Caki2 (cell line): ENCODE results near the gene BRCA2. TPM values are rescaled to one million over a fixed set of nuclear protein-coding genes. Genes with fewer than 3 reads are reported as not detected.

Experiments used
- DNase-seq: peaks from one replicate; pipeline ENCODE4 v3.0.0-alpha.2; 2015; ENCODE audit warnings: low read depth
- in situ Hi-C: cut with HindIII; loops from 2 replicates; pipeline ENCODE4 v1.10.0; 2016; ENCODE audit warnings: low sequenced_read_pairs, low pct_unique_long_range_greater_than_20kb, mixed read lengths
- total RNA-seq: library from RNA; depleted of rRNA; stranded (reverse); fragments of >200 nt; shearing (Covaris generic); gene quantifications from 2 replicates; pipeline ENCODE4 v1.2.3, GENCODE V29; 2014; ENCODE audit warnings: low replicate concordance

BRCA2 gene
- total RNA-seq, 1 experiment from 2014 or later, result 4.4 TPM

DNA sequence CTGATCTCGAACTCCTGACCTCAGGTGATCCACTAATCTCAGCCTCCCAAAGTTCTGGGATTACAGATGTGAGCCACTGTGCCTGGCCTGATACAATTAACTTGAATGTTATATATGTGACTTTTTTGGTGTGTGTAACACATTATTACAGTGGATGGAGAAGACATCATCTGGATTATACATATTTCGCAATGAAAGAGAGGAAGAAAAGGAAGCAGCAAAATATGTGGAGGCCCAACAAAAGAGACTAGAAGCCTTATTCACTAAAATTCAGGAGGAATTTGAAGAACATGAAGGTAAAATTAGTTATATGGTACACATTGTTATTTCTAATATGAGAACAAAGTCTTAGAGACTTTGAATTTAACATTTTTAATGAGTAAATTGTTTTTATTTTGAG, 55.5 kb downstream of the BRCA2 start:
- no peak for DNase-seq
- in situ Hi-C loops, result no loop called here

DNA sequence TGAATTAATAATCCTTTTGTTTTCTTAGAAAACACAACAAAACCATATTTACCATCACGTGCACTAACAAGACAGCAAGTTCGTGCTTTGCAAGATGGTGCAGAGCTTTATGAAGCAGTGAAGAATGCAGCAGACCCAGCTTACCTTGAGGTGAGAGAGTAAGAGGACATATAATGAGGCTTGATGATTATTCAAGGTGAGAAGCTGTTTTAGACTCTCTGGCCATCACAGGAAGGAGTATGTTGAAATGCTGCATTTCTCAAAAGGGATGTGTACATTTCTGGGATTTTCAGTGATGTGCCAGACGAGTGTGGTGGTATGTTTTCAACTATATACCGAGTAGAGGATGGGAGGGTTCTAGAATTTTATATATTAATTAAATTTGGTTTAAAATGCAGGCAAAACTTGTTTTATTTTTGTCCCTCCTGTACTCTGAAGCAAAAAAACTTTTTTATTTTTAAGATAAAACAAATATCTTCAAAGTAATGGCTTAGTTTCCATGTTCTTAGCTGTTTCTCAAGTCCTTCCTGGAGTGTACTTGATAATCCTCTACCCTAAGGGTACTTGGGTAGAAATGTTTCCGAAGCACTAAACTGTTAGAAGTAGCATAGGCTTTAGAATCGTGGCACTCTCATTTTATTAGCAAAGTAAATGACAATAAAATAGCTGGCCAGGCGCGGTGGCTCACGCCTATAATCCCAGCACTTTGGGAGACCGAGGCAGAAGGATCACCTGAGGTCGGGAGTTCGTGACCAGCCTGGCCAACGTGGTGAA, 61.5 kb downstream of the BRCA2 start:
- no peak for DNase-seq
- in situ Hi-C loops, result no loop called here

GRCh38 chr13:32378012-32378411, 62.7 kb downstream of the BRCA2 start:
- no peak for DNase-seq
- in situ Hi-C loops, result no loop called here

DNA sequence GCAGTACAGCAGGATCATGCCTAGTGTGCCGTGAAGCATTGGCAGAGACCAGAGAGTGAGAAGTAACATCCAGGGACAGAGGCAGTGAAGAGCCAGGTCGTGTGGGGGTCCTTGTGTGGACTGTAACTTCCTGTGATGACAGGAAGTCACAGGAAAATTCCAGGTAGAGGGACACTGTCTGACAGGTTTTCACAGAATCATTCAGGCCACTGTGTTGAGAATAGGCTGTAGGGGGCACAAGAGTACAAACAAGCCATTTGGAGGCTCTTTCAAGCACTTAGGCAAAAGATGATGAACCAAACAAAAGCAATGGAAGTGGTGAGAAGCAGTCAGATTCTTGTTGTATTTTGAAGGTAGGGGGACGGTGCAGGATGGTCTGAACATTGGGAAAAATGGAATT, 66.2 kb downstream of the BRCA2 start:
- in situ Hi-C loops, result no loop called here
- DNase-seq, result peak; percentile 1

GRCh38 chr13:32383836-32384618, 68.7 kb downstream of the BRCA2 start:
- in situ Hi-C loops, result no loop called here
- no peak for DNase-seq

DNA sequence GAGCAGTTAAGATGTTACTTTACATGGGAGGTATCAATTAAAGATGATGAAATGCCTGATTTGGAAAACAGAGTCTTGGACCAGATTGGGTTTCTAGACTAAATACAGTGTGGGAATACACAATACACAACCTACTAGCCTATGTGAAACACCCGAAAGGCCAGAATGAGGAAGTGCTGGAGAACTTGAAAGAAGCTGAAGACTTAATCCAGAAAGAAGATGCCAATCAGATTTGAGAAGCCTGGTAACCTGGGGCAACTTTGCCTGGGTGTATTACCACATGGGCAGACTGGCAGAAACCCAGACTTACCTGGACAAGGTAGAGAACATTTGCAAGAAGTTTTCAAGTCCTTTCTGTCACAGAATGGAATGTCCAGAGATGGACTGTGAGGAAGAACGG, 69.4 kb downstream of the BRCA2 start:
- DNase-seq, result no peak

GRCh38 chr13:32385410-32385809, 70.1 kb downstream of the BRCA2 start:
- in situ Hi-C loops, result no loop called here

More for the DNA sequence above, 69.4 kb downstream of the BRCA2 start:
- in situ Hi-C loops, result no loop called here

DNA sequence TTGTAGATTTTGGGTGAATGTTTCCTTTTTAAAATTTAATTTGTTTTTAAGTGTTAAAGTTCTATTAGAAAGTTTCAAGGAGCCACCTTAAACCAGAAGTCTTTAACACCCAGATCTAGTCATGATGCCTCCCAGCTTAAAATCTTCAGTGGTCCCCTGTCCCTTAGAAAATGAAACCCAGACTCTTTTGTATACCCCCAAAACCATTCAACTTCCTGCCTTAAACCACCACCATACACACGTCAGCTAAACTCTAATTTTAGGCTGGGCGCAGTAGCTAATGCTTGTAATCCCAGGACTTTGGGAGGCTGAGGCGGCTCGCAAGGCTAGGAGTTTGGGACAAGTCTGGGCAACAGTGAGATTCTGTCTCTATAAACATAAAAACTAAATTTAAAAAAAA, 74.7 kb downstream of the BRCA2 start:
- no peak for DNase-seq
- in situ Hi-C loops, result no loop called here

More at GRCh38 chr13:32385410-32385809, 70.1 kb downstream of the BRCA2 start:
- DNase-seq, result no peak

GRCh38 chr13:32390484-32390883, 75.2 kb downstream of the BRCA2 start:
- no peak for DNase-seq
- in situ Hi-C loops, result no loop called here

DNA sequence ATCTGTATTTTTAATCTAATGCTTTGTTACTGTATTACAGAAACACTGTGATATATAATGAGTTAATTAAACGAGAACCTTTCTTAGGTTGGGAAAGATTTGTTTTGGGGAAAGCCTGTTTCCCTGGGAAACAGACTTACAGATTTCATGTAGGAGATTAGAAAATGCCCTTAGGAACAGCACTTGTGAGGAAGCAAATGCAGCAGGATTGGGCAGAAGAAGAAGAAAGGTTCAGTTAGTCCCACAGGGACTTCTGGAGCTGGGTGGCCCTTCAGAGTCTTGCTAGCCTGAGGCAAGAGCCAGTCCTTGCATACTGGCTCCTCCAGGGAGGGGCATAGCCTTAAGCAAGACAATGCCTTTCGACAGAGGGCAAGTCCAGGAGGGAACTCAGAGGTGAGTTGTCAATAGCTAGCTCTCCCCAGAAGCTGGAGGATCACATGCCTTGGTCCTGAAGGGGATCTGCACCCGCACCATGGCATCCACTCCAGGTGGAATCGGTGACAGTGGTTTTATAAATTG, 75.9 kb downstream of the BRCA2 start:
- no peak for DNase-seq
- in situ Hi-C loops, result no loop called here

GRCh38 chr13:32403108-32403507, 87.8 kb downstream of the BRCA2 start:
- no peak for DNase-seq

DNA sequence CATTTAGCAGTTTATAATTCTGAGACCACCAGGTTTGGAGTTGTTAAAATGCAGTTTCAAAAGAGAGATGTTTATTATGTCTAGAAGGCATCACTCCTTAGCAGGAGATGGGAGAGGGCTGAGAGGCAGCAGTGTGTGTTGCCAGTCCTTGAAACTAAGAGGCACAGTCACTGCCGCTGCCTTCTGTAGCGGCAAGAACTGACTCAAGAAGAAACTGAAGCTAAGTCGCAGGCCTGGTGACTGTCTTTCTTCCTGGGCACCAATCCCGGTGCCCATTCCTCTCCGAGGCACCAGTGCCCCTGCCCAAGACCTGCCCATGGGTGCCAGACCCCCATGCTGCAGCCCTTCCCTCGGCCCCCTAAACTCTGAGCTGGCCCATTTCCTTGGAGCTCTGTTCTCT, 92.5 kb downstream of the BRCA2 start:
- no peak for DNase-seq
- in situ Hi-C loops, result no loop called here

More at GRCh38 chr13:32403108-32403507, 87.8 kb downstream of the BRCA2 start:
- in situ Hi-C loops, result no loop called here

GRCh38 chr13:32408296-32409000, 93.1 kb downstream of the BRCA2 start:
- DNase-seq, result no peak
- in situ Hi-C loops, result no loop called here

DNA sequence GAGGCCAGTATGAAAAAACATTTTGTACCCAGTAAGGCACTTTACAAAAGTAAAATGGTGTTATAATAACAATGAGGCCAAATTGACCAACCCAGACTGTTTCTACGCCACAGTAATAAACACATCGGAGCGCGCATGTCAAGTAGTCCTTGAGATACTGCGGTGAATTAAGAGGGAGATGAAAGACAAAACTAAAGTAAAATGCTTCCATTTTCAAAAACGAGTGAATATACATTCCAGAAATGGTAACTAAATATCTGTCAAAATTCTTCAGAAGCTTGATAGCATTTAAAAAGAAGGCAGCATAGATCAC, 93.6 kb downstream of the BRCA2 start:
- DNase-seq, result no peak
- in situ Hi-C loops, result no loop called here

GRCh38 chr13:32409561-32410421, 94.5 kb downstream of the BRCA2 start:
- no peak for DNase-seq
- in situ Hi-C loops, result no loop called here

GRCh38 chr13:32413284-32413683, 98.0 kb downstream of the BRCA2 start:
- no peak for DNase-seq
- in situ Hi-C loops, result no loop called here

- in situ Hi-C loops, result no loop called here
- DNase-seq, result no peak
Observed at GRCh38 chr13:32414580-32414979, 99.3 kb downstream of the BRCA2 start.

DNA sequence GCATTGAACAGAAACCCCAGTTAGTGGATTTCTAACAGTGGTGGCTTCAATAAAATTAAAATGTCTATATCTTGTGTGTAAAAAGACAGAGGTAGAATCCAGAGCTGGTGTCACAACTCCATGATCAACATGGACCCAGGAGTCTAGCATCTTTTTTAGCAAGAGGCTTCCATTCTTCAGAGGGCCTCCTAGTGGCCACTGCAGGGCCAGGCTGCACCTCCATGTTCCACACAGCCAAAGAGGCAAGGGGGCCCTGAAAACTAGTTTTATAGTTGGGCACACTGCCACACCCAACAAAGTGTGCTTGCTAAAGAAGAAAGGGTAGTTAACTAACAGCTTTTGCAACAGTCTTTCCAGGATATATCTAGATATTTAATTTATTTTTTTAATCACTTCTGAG, 99.7 kb downstream of the BRCA2 start:
- in situ Hi-C loops, result no loop called here
- DNase-seq, result no peak
